ENCODE measurements around the gene PFN3.

Gene PFN3

GRCh38 chr5:177446200-177447065 is 46.0 kb upstream of the PFN3 start, which contains the start of gene PRR7:
Gene PRR7 (plus strand): TSS chr5:177446814. CDS start chr5:177455068, 8,254 bp downstream.
- ATAC-seq, result peak; percentile 50
- TF ChIP-seq SNAI2 (CRISPR knock-in tag; IDR thresholded peaks at IDR 0.05), result peak; percentile 85
- TF ChIP-seq TSHZ2 (CRISPR knock-in tag; IDR thresholded peaks at IDR 0.05), result peak; percentile 88
- no peak for TF ChIP-seq ZFP30 (CRISPR knock-in tag; IDR thresholded peaks at IDR 0.05)

GRCh38 chr5:177445917-177446199 is 45.4 kb upstream of the PFN3 start:
- no peak for ATAC-seq
- TF ChIP-seq TSHZ2 (CRISPR knock-in tag; IDR thresholded peaks at IDR 0.05) (no peak), BACH2 (CRISPR knock-in tag; IDR thresholded peaks at IDR 0.05; ENCODE audit: borderline replicate concordance) (no peak)

- TF ChIP-seq BACH2 (CRISPR knock-in tag; IDR thresholded peaks at IDR 0.05; ENCODE audit: borderline replicate concordance) (no peak), ZNF70 (CRISPR knock-in tag; IDR thresholded peaks at IDR 0.05) (no peak)
- no peak for ATAC-seq
Observed at GRCh38 chr5:177445052-177445916, 44.8 kb upstream of the PFN3 start.

GRCh38 chr5:177444106-177445051 is 43.9 kb upstream of the PFN3 start:
- TF ChIP-seq CREB5 (CRISPR knock-in tag; IDR thresholded peaks at IDR 0.05; ENCODE audit: low read depth) (no peak), ARNTL (CRISPR knock-in tag; IDR thresholded peaks at IDR 0.05; ENCODE audit: borderline replicate concordance, low read depth) (no peak), ZNF70 (CRISPR knock-in tag; IDR thresholded peaks at IDR 0.05) (no peak), ZFP3 (CRISPR knock-in tag; IDR thresholded peaks at IDR 0.05) (no peak), BACH2 (CRISPR knock-in tag; IDR thresholded peaks at IDR 0.05; ENCODE audit: borderline replicate concordance) (no peak), TOX (CRISPR knock-in tag; IDR thresholded peaks at IDR 0.05; ENCODE audit: borderline replicate concordance) (no peak), PATZ1 (CRISPR knock-in tag; IDR thresholded peaks at IDR 0.05; ENCODE audit: borderline replicate concordance) (no peak), SNAI2 (CRISPR knock-in tag; IDR thresholded peaks at IDR 0.05) (no peak), ZNF8 (CRISPR knock-in tag; IDR thresholded peaks at IDR 0.05) (no peak), ZNF565 (CRISPR knock-in tag; conservative IDR thresholded peaks at IDR 0.05; ENCODE audit: low read depth) (no peak), RARB (CRISPR knock-in tag; IDR thresholded peaks at IDR 0.05) (no peak)
- no peak for ATAC-seq

Data from SK-N-SH treated with all-trans-retinoic acid at 6 μM for 48 hours (cell line).